Peyer's patch (tissue), 4 donors: ENCODE data around the gene MRGPRX4. TPM values are rescaled to one million over a fixed set of nuclear protein-coding genes. Genes with fewer than 3 reads are reported as not detected.

Source experiments
- DNase-seq, 3 donors: peaks; one replicate each; pipeline ENCODE4 v3.0.0-alpha.2; 2017 to 2019
- H3K27ac ChIP-seq, 4 donors: fragments of 200-600 bp; sonication (generic); one replicate each; pipeline ENCODE4 v1.5.1; 2016 to 2019
- H3K27me3 ChIP-seq, 2 donors: fragments of 200-600 bp; sonication (generic); one replicate each; pipeline ENCODE4 v1.5.1; 2019
- H3K36me3 ChIP-seq, 3 donors: fragments of 200-600 bp; sonication (generic); one replicate each; pipeline ENCODE4 v1.5.1; 2016 to 2019
- H3K4me1 ChIP-seq, 4 donors: fragments of 200-600 bp; sonication (generic); one replicate each; pipeline ENCODE4 v1.5.1; 2016 to 2019
- H3K4me3 ChIP-seq, 4 donors: fragments of 200-600 bp; sonication (generic); 1 replicate in 3 of 4; 2 replicates in 1 of 4; pipeline ENCODE4 v1.5.1; 2016 to 2019; ENCODE audit warnings: mild to moderate bottlenecking in 1 of 4
- H3K9me3 ChIP-seq, 4 donors: fragments of 200-600 bp; sonication (generic); one replicate each; pipeline ENCODE4 v1.5.1; 2016 to 2019; ENCODE audit warnings: mild to moderate bottlenecking in 1 of 4
- CTCF ChIP-seq, 6 experiments: fragments of 450-650 bp in 4 of 6; fragments of 200-600 bp in 2 of 6; sonication (generic) in 1 of 6; IDR thresholded peaks; one replicate each; pipeline ENCODE4 v1.5.1; 2017 to 2019; ENCODE audit warnings: antibody characterized with exemption in 6 of 6, mild to moderate bottlenecking in 3 of 6, moderate library complexity in 1 of 6
- POLR2A ChIP-seq, 2 donors: fragments of 450-650 bp; IDR thresholded peaks; one replicate each; pipeline ENCODE4 v1.5.1; 2017; ENCODE audit warnings: antibody characterized with exemption in 2 of 2, mild to moderate bottlenecking in 2 of 2, moderate library complexity in 2 of 2
- total RNA-seq, 4 donors: library from RNA; depleted of rRNA; stranded (reverse); fragments of >200 nt; gene quantifications; one replicate each; pipeline ENCODE4 v1.1.0, GENCODE V29; 2016

Gene MRGPRX4
- total RNA-seq, 4 donors from 2014 or later = not detected

DNA sequence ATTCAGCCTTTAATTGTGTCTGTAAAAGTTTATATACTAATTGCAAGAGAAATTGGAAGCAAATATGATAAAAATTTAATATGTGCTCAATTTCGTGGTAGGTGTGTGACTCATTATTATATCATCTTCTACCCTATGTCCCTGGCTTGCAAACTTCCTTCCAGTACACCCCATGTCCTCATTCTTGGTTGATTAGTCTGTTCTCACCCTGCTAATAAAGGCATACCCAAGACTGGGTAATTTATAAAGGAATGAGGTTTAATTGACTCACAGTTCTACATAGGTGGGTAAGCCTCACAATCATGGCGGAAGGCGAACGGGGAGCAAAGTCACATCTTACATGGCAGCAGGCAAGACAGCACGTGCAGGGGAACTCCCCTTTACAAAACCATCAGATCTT, 28.4 kb upstream of the MRGPRX4 start:
- Histone ChIP-seq H3K36me3 (no peaks in the 10 kb centered on the region), H3K4me1 (no peaks in the 10 kb centered on the region), H3K4me3 (no peak overlapping the region), H3K27ac (no peak overlapping the region), H3K27me3 (no peaks in the 10 kb centered on the region), H3K9me3 (no peaks in the 10 kb centered on the region)
- TF ChIP-seq POLR2A (IDR thresholded peaks at IDR 0.05) = no peak
- TF ChIP-seq CTCF (IDR thresholded peaks at IDR 0.05) = no peak
- DNase-seq = no peak

DNA sequence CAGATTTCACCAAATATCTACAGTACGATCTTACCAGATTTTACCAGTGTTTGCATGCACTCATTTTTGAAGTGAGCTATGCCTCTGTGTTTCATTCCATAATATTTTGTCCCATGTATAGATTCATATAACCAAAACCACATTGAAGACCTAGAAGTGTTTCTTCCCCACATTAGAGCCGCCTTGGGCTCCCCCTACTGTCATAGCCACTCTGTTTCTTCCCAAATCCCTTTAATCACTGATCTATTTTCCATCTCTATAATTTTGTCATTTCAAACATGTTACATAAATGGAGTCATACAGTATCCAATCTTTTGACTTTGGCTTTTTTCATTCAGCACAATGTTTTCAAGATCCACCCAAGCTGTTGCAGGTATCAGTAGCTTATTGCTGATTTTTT, 27.6 kb upstream of the MRGPRX4 start:
- H3K4me1 ChIP-seq = no peaks in the 10 kb centered on the region
- no peak overlapping the region for H3K4me3 ChIP-seq
- no peak overlapping the region for H3K27ac ChIP-seq
- no peaks in the 10 kb centered on the region for H3K36me3 ChIP-seq
- no peaks in the 10 kb centered on the region for H3K9me3 ChIP-seq
- no peak for TF ChIP-seq POLR2A (IDR thresholded peaks at IDR 0.05)
- no peak for TF ChIP-seq CTCF (IDR thresholded peaks at IDR 0.05)
- no peaks in the 10 kb centered on the region for H3K27me3 ChIP-seq
- no peak for DNase-seq

- DNase-seq = no peak
- no peaks in the 10 kb centered on the region for H3K27me3 ChIP-seq
- H3K9me3 ChIP-seq = no peaks in the 10 kb centered on the region
- H3K36me3 ChIP-seq = no peaks in the 10 kb centered on the region
- H3K27ac ChIP-seq = no peak overlapping the region
- H3K4me1 ChIP-seq = no peaks in the 10 kb centered on the region
- H3K4me3 ChIP-seq = no peak overlapping the region
- TF ChIP-seq CTCF (IDR thresholded peaks at IDR 0.05) = no peak
- TF ChIP-seq POLR2A (IDR thresholded peaks at IDR 0.05) = no peak
Observed at GRCh38 chr11:18145837-18146236, 26.8 kb upstream of the MRGPRX4 start.

- H3K27me3 ChIP-seq = no peaks in the 10 kb centered on the region
- no peak for DNase-seq
- H3K36me3 ChIP-seq = no peaks in the 10 kb centered on the region
- no peak overlapping the region for H3K4me3 ChIP-seq
- no peak overlapping the region for H3K27ac ChIP-seq
- H3K9me3 ChIP-seq = no peaks in the 10 kb centered on the region
- no peak for TF ChIP-seq CTCF (IDR thresholded peaks at IDR 0.05)
- H3K4me1 ChIP-seq = no peaks in the 10 kb centered on the region
Observed at GRCh38 chr11:18151581-18151980, 21.1 kb upstream of the MRGPRX4 start.

DNA sequence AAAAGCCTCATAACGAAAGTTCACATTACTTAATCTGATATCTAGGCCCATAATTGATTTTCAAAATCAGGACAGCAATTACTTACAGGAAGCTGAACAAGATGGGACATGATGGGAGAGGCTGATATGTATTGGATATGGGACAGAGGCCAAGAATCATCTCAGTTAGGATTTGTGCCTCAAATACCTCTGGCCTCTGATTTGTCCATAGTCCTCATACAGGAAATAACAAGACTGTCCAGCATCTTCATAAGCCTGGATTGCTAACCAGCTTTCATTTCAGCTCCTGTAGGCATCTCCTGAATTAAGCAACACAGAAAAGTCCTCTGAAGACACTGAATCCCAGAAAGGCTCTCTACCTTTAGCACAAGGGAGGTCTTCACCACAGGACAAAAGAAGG, 4.3 kb upstream of the MRGPRX4 start:
- TF ChIP-seq POLR2A (IDR thresholded peaks at IDR 0.05) (no peak), CTCF (IDR thresholded peaks at IDR 0.05) (no peak)
- no peaks in the 10 kb centered on the region for H3K9me3 ChIP-seq
- H3K27ac ChIP-seq = no peak overlapping the region
- H3K36me3 ChIP-seq = no peaks in the 10 kb centered on the region
- H3K4me1 ChIP-seq = no peaks in the 10 kb centered on the region
- no peaks in the 10 kb centered on the region for H3K27me3 ChIP-seq
- no peak overlapping the region for H3K4me3 ChIP-seq
- DNase-seq = no peak

DNA sequence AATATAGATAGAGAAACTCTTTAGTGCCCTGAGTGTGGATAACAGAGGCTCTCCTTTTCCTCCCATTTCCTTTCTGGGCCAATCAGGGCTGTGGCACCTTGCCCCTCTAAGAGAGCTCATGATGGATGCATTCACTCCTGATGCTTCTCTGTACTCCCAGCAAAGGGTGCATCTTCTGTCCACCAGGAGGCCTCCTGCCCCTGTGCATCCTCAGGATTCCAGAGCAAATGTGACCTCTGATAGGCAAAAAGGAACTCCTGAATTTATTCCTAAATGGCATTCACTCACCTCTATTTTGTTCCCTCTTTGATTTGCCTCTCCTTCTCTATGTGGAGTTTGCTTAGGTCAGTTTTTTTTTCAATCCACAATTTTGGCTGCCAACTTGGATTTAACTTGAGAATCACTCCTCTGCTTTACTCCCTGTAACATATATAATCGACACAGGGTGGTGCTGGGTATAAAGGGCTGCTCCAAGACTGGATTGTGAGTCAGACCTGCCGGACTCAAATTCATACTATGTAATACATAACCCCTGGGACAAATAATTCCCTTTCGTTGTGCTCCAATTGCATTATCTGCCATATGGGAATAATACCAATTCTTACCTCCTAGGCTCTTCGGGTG, 1.1 kb upstream of the MRGPRX4 start:
- no peak overlapping the region for H3K4me3 ChIP-seq
- peak in 4 of 6 experiments; percentile 13 to 53 (median 38) for TF ChIP-seq CTCF (IDR thresholded peaks at IDR 0.05)
- TF ChIP-seq POLR2A (IDR thresholded peaks at IDR 0.05) = no peak
- peak in 1 of 3 donors; percentile 25 for DNase-seq
- no peaks in the 10 kb centered on the region for H3K27me3 ChIP-seq
- H3K27ac ChIP-seq = no peak overlapping the region
- H3K9me3 ChIP-seq = no peaks in the 10 kb centered on the region
- H3K4me1 ChIP-seq = no peaks in the 10 kb centered on the region
- no peaks in the 10 kb centered on the region for H3K36me3 ChIP-seq
